Type B pancreatic cell (in vitro differentiated cells): ENCODE results near the gene DHX8. TPM values are rescaled to one million over a fixed set of nuclear protein-coding genes. Genes with fewer than 3 reads are reported as not detected.
"Not testable (repeated sequence)": the region's sequence is repeated elsewhere in the genome, so short reads cannot be mapped to it uniquely, and the experiment has no call there.

ENCODE experiments used
- DNase-seq: peaks from one replicate; pipeline ENCODE4 v3.0.0; 2021; ENCODE audit warnings: mixed read lengths; ENCODE audit not compliant: unreplicated experiment; ENCODE audit errors: extremely low spot score
- H3K27ac Mint-ChIP-seq: 2 replicates; pipeline ENCODE4 v1.8.0; 2021; ENCODE audit warnings: mild to moderate bottlenecking, mixed read lengths
- H3K27me3 Mint-ChIP-seq: 2 replicates; pipeline ENCODE4 v1.8.0; 2021; ENCODE audit warnings: mixed read lengths
- H3K36me3 Mint-ChIP-seq: 2 replicates; pipeline ENCODE4 v1.8.0; 2021; ENCODE audit warnings: mixed read lengths
- H3K4me1 Mint-ChIP-seq: one replicate; pipeline ENCODE4 v1.8.0; 2021; ENCODE audit warnings: mixed read lengths; ENCODE audit not compliant: unreplicated experiment
- H3K4me3 Mint-ChIP-seq: 2 replicates; pipeline ENCODE4 v1.8.0; 2021; ENCODE audit warnings: mild to moderate bottlenecking, mixed read lengths
- H3K9me3 Mint-ChIP-seq: 2 replicates; pipeline ENCODE4 v1.8.0; 2021; ENCODE audit warnings: mixed read lengths
- CTCF ChIP-seq: fragments of 200-600 bp; sonication (generic); conservative IDR thresholded peaks from 2 replicates; pipeline ENCODE4 v1.5.0; 2021; ENCODE audit warnings: antibody characterized with exemption, mild to moderate bottlenecking
- total RNA-seq: library from RNA; stranded (reverse); gene quantifications from 2 replicates; pipeline ENCODE4 v1.2.1, GENCODE V29; 2021; ENCODE audit warnings: low replicate concordance

The DHX8 gene
- total RNA-seq, 1 donor from 2014 or later: 56.8 TPM

- no peak for TF ChIP-seq CTCF
- no peaks in the 10 kb centered on the region for H3K9me3 Mint-ChIP-seq
- no peaks in the 10 kb centered on the region for H3K27me3 Mint-ChIP-seq
- H3K27ac Mint-ChIP-seq: no peak overlapping the region
- DNase-seq: no peak
- peaks cover 14% of the 10 kb centered on the region for H3K4me1 Mint-ChIP-seq
- no peaks in the 10 kb centered on the region for H3K36me3 Mint-ChIP-seq
- H3K4me3 Mint-ChIP-seq: no peak overlapping the region
Measured at GRCh38 chr17:43456029-43456428, 27.7 kb upstream of the DHX8 start.

- no peaks in the 10 kb centered on the region for H3K27me3 Mint-ChIP-seq
- TF ChIP-seq CTCF: no peak
- H3K36me3 Mint-ChIP-seq: no peaks in the 10 kb centered on the region
- no peak for DNase-seq
- peaks cover 14% of the 10 kb centered on the region for H3K4me1 Mint-ChIP-seq
- no peak overlapping the region for H3K4me3 Mint-ChIP-seq
- no peak overlapping the region for H3K27ac Mint-ChIP-seq
- no peaks in the 10 kb centered on the region for H3K9me3 Mint-ChIP-seq
Measured at GRCh38 chr17:43456661-43457361, 27.0 kb upstream of the DHX8 start.

- Mint-ChIP-seq H3K36me3 (no peaks in the 10 kb centered on the region), H3K9me3 (no peaks in the 10 kb centered on the region), H3K27ac (no peak overlapping the region), H3K27me3 (no peaks in the 10 kb centered on the region), H3K4me1 (peaks cover 14% of the 10 kb centered on the region), H3K4me3 (no peak overlapping the region)
- DNase-seq: no peak
- TF ChIP-seq CTCF: no peak
Measured at GRCh38 chr17:43457362-43457692, 26.4 kb upstream of the DHX8 start.

GRCh38 chr17:43459878-43460277, 23.9 kb upstream of the DHX8 start:
- not testable (repeated sequence) for DNase-seq, H3K4me3 Mint-ChIP-seq, H3K27ac Mint-ChIP-seq, H3K9me3 Mint-ChIP-seq, H3K36me3 Mint-ChIP-seq, H3K27me3 Mint-ChIP-seq
- H3K4me1 Mint-ChIP-seq: peaks cover 14% of the 10 kb centered on the region

- H3K27ac Mint-ChIP-seq: no peak overlapping the region
- H3K36me3 Mint-ChIP-seq: no peaks in the 10 kb centered on the region
- H3K4me3 Mint-ChIP-seq: no peak overlapping the region
- TF ChIP-seq CTCF: no peak
- no peaks in the 10 kb centered on the region for H3K9me3 Mint-ChIP-seq
- H3K27me3 Mint-ChIP-seq: peaks cover 5% of the 10 kb centered on the region
- H3K4me1 Mint-ChIP-seq: peaks cover 14% of the 10 kb centered on the region
- no peak for DNase-seq
Measured at GRCh38 chr17:43461185-43461584, 22.6 kb upstream of the DHX8 start.

GRCh38 chr17:43462569-43462968, 21.2 kb upstream of the DHX8 start:
- not testable (repeated sequence) for H3K4me1 Mint-ChIP-seq

GRCh38 chr17:43463241-43463640, 20.5 kb upstream of the DHX8 start:
- peaks cover 5% of the 10 kb centered on the region for H3K27me3 Mint-ChIP-seq
- no peak overlapping the region for H3K4me3 Mint-ChIP-seq
- H3K27ac Mint-ChIP-seq: no peak overlapping the region
- DNase-seq: no peak
- peaks cover 8% of the 10 kb centered on the region for H3K4me1 Mint-ChIP-seq
- no peaks in the 10 kb centered on the region for H3K36me3 Mint-ChIP-seq
- TF ChIP-seq CTCF: no peak
- no peaks in the 10 kb centered on the region for H3K9me3 Mint-ChIP-seq

More at GRCh38 chr17:43462569-43462968, 21.2 kb upstream of the DHX8 start:
- H3K27me3 Mint-ChIP-seq, H3K27ac Mint-ChIP-seq, H3K4me3 Mint-ChIP-seq, DNase-seq, H3K36me3 Mint-ChIP-seq, H3K9me3 Mint-ChIP-seq: not testable (repeated sequence)
